Measurements from ENCODE around the gene EYS.
"Not testable (repeated sequence)": the region's sequence is repeated elsewhere in the genome, so short reads cannot be mapped to it uniquely, and the experiment has no call there.

The EYS gene

DNA sequence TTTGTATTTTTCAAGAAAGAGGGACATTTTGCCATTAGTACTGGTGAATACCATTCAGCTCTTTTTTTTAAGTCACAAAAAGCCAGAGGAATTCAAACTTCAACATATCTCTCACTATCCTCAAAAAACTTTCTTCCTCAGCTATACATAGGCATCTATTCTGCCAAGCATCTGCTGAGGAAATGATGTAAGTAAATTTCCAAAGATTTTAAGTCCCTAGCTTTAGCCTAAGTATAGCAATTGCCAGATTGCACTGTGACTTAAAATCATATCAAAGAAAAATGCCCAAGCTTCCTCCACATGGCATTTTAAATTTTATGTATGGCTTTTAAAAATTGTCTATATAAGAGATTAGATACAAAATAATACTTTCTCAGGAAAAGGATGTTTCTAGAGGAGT, 237.4 kb downstream of the EYS start:
- DNase-seq (ENCODE audit: extremely low read depth in 1 of 2, low read depth in 1 of 2), result no peak

DNA sequence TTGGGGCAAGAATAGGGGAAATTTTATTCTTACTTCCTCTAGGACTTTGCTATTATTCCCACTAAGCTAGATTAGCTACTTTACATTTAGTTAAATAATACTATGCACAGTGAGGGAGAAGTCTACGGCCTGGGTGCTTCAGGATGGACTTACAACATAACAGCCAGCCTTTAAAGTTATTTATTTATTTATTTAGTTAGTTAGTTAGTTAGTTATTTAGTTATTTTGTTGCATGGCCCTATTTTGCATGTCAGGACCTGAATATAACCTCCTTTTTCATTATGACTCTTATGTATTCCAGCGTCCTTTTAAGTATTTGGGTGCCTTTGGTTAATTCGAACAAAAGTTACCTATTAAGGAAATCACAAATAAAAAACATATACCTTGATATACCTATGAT, 238.7 kb downstream of the EYS start:
- DNase-seq (ENCODE audit: extremely low read depth in 1 of 2, low read depth in 1 of 2), result no peak

DNA sequence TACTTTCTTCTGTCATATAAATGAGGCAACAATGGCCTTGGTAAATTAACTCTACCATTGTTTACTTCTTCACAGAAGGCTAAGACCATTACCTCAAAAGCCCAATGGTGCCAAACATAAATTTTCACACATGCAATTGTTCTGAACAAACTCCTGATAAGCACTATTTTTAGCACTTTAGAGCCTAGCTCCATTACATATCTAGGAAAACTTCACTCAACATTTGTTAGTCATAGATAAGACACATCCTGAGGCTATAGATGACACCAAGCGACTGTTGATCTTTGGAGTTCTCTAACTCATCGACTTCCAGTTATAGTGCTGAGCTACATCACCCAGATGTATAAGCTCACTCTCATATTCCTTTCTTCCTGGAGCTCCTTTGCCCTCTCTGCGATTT, 245.9 kb downstream of the EYS start:
- DNase-seq (ENCODE audit: extremely low read depth in 1 of 2, low read depth in 1 of 2), result no peak

DNA sequence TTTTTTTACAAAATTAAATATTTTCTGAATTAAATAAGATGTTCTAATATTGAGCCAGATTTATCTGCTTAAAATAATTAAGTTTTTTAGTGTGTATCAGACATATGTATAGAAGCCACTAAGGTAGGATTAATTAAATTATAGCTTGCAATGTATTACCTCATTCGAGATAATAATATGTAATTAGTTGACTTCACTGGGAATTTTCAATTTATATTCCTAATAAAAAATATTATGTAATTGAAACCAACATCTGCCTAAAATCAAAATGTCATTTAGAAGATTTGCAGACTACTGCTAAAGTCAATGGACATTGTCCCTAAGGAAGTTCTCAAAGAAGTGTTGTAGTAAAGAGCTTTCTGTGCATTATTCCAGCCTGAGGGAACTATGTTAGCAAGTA, 254.7 kb downstream of the EYS start:
- DNase-seq (ENCODE audit: extremely low read depth in 1 of 2, low read depth in 1 of 2), result no peak

DNA sequence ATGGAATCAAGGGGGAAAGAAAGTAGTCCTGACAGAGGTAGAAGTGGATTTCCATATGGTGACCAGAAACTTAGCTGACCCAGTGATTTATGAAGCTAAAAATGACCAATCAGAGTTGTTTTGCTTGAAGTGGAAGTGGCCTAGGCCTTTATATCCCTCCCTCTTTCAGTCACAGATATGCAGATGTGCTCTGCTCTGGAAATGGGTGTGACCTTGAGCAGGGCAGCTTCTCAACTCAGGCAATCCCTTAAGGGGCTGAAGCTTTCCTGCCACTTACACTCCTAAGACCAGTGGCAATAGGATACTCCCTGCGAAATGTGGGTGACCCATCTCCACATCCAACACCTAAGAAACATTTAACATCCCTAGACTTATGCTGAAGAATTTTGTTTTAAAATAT, 256.6 kb downstream of the EYS start:
- DNase-seq (ENCODE audit: extremely low read depth in 1 of 2, low read depth in 1 of 2), result no peak

DNA sequence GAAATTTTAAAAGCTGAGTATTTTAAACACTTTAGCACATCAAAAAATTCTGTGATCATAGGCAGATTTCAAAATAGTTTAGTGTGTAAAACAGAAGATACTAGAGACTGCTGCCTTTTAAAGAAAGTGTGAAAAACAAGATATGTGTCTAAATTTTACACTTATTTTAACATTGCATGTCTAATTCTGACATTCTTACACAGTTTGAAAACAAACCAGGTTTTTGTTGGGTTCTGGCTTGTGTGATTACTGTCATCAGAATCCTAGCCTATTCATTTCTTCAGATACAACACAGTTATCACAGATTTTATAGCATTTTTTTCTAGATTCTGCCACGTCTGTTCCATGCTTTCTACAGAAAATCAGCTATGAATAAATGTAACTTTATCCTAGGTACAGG, 257.1 kb downstream of the EYS start:
- no peak for DNase-seq (ENCODE audit: extremely low read depth in 1 of 2, low read depth in 1 of 2)

DNA sequence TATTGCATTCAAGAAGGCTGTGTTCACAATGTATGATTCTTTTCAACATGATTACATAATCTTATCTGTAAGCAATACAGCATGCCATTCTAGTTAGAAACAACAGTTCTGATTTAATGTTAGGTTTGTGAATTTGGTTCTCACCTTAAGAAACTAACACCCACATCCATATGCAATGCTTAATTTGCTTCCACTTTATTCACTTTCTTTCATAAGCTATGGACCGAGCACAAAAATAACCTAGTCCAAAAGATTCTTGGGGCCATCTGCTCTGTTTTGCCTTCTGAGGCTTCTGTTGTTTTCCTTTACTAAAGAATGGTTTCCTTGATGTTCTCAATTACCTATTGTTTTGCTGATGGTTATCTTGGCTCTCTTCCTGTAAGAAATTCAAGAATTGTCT, 258.2 kb downstream of the EYS start:
- no peak for DNase-seq (ENCODE audit: extremely low read depth in 1 of 2, low read depth in 1 of 2)

DNA sequence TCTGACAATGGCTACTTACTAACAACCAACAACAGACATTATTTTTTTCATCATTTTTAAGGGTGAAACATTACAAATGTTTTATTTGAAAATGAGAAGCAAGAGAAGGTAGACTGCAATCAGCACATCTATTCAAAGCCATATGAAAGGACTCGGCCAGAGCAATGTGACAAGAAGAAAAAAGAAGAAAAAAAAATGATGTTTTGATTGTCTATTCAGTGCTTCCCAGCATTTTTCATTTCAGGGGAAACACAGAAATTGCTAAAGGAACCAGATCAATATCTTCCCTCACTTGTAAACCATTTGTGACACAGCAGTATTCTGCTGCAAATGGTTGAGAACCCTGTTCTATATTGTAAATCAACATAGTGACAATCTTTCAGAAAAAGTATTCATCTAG, 270.7 kb downstream of the EYS start:
- no peak for DNase-seq (ENCODE audit: extremely low read depth in 1 of 2, low read depth in 1 of 2)

DNA sequence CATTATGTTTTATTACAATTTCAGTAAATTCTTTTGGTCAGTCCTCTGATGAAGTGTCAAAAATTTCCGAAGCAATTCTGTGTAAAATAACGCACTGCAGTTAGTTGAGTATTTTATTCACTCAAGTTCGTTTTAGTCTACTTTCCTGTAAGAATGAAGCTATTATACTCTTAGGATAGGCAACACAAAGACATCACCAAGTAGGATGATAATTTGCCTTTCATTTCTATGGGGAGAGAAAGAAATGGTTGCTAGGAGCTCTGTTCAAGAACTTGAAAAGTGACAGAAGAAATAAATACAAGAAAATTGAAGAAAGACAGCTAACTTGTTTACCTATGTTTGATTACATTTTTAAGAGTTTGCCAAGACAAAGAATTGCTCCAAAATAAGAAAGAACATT, 290.4 kb downstream of the EYS start:
- no peak for DNase-seq (ENCODE audit: extremely low read depth in 1 of 2, low read depth in 1 of 2)

DNA sequence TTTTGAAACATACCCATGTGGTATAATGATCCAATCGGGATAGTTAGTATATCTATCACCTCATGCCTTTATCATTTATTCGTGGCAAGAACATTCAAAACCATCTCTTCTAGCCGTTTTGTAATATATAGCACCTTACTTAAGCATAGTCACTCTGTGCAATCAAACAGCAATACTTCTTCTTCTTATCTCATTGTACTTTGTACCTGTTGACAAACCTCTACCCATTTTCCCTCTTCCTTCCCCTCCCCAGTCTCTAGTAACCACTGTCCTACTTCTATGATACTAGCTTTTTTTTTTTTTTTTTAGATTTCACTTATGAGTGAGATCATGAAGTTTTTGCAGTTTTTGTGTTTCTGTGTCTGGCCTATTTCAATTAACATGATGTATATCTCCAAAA, 296.7 kb downstream of the EYS start:
- no peak for DNase-seq (ENCODE audit: extremely low read depth in 1 of 2, low read depth in 1 of 2)

DNA sequence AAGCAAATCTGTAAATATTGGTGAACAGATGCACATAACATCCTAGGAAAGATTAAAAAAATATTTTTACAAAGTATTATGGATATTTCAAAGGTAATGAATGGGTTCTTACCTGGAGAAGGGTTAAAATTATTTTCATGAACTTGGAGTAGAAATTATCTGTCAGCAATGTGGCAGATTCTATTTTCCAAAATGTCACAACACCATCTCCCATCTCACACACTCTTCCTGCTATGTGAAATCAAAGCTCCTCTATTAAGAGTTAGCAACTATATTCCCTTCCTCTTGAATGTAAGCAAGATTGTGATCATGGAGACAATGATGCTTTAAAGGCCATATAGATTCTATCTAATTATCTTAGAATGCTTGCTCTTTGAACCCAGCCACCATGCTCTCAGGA, 304.5 kb downstream of the EYS start:
- DNase-seq (ENCODE audit: extremely low read depth in 1 of 2, low read depth in 1 of 2), result no peak

DNA sequence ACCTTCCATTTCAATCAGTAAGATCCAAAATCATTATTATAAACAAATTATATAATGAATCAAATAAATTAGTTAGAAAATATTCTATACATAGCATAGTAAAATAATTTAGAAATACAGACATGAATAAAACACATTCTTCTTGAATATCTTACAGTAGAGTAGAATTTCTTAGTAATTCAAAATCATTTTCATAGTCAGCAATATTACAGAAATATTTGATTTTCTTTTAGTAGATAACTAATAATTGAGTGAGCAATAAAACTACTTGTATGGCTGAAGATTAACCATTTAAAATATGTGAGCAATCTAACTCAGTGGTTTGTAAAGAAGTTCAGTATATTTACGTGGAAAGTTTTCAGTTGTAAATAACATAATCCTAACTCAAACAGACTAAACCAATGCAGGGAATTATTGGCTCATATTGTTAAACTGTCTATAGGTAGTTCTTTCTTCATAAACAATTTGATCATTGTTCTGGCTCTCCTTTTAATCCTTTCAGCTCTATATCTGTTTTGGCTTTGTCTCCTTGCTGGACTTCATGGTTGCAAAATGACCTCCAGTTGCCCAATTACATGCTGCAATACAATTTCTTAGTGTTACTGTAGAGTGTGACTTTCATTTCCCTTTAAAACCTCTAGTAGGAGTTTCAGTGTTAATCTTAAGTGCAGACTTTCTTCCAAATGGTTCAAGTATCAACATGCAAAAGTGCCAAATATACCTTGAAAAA, 307.5 kb downstream of the EYS start:
- no peak for DNase-seq (ENCODE audit: extremely low read depth in 1 of 2, low read depth in 1 of 2)

DNA sequence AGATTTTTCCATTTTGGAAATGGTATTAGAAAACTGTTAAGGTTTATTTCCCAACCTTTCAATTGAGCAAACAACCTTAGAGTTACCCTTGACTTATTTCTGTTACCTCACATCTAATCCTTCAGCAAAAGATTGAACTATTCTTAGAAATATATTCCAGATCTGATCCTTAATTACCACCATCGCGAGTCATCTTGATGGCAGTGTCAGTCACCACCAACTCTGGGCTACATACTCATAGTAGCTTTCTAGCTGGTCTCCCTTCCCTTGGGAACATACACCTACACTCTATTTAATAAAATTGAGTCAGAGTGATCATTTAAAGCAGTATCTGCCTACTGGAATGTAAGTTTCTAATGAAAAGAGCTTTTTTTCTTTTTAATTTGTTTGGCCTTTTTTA, 308.2 kb downstream of the EYS start:
- DNase-seq (ENCODE audit: extremely low read depth in 1 of 2, low read depth in 1 of 2), result no peak

DNA sequence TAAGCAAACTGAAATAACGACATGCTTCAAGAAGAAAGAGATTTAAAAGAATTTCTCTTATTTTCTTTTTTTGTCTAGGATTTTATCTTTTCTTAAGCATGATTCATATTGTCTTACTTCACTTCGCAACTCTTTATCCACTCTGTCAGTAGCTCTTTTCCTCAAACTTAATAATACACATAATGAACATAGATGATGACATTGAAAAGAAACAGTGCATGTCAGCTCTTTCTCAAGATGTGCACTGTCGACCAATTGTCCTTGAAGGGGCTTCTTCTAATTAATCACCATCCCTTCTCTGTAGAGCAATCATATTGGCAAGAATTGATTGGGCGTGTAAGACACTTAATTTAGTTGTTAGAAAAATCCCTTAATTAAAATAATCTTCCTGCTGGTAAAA, 356.5 kb downstream of the EYS start:
- no peak for DNase-seq (ENCODE audit: extremely low read depth in 1 of 2, low read depth in 1 of 2)

DNA sequence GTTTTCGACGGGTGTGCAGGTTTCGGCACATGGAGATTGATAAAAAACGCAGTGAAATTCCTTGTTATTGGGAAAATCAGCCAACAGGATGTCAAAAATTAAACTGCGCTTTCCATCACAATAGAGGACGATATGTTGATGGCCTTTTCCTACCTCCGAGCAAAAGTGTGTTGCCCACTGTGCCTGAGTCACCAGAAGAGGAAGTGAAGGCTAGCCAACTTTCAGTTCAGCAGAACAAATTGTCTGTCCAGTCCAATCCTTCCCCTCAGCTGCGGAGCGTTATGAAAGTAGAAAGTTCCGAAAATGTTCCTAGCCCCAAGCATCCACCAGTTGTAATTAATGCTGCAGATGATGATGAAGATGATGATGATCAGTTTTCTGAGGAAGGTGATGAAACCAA, 404.4 kb downstream of the EYS start:
- DNase-seq (ENCODE audit: extremely low read depth in 1 of 2, low read depth in 1 of 2), result not testable (repeated sequence)

DNA sequence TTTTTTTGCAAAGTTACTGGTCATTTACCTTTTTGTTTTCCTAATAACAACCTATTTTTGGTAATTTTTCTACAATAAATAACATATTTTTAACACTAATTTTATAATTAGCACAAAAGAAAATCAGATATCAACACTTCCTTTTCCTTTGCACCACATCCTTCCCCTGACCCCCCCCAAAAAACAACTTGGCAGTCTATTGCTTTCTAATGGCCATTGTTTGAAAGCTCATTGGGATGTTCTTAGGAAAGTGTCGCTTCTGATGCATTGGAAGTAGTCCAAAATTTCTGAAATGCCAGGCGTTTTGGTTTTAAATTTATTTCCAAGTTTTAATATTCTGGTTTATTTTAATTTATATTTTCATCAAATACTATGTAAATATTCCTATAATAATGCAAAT, 407.8 kb downstream of the EYS start:
- no peak for DNase-seq (ENCODE audit: extremely low read depth in 1 of 2, low read depth in 1 of 2)

DNA sequence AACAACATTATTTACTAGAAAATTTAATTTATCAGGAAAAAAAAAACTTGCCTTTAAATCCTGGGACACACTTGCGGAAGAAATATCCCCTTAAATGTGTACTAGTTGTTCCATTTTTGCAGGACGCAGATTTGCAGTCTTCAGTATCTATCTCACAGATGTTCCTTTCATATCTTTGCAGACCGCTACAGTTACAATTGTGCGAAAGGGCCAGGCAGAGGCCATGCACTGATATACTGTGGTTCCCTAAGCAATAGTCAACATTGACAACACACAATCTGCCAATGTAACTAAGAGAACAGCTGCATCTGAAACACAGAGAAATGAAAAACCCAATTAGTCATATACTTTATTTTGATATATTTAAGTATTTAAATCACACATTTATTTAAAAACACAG, 411.2 kb downstream of the EYS start:
- no peak for DNase-seq (ENCODE audit: extremely low read depth in 1 of 2, low read depth in 1 of 2)

DNA sequence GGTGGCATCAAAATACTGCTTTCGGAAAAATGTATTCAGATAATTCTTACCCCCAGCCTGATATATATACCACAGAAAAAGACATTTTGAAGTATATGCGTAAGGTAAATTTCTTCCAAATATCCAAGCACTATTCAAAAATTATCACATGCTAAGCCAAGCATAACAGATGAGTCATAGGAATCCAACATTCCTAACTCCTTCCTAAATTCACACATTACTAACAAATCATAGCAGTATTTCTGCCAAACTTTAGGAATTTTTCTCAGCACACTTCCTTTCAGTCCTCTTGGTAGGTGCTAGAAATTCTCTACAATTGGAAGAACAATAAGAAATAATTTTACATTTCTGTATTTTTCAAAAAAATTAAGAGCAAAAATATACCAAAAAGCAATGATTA, 417.5 kb downstream of the EYS start:
- DNase-seq (ENCODE audit: extremely low read depth in 1 of 2, low read depth in 1 of 2), result no peak

DNA sequence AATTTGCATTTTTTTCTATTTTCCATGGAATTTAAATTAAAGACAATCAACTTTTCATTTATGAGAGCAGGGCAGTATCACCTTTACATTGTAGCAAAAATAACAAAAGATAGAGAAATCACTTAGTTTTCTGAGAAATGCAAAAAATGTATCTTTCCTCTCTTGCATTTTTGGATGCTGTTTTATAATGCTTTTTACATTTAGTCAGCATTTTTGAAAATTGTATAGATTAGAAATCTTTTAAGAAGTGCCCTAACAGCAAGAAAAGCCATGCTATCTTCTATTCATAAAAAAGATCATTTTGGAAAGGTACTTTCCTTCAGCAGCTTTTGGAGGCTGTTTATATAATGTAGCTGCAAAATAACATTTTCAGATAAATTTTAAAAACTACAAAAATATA, 421.8 kb downstream of the EYS start:
- DNase-seq (ENCODE audit: extremely low read depth in 1 of 2, low read depth in 1 of 2), result no peak

DNA sequence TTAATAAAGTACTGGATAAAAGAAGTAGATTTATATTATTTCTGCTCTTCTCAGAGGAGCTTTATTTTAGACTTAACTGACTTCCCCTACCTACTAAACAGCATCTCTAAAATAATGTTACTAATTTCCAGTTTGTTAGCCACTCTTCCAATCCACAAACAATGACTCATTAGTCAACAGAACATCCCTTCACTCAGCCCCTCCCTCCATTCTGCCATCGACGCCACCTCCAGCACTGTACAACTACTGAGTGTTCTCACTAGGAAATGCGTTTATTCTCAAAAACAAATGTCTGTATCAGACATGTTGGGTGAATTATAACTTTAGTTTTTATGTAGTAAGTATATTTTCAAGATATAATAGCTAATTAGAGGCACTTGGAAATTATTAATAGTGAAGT, 427.0 kb downstream of the EYS start:
- DNase-seq (ENCODE audit: extremely low read depth in 1 of 2, low read depth in 1 of 2), result no peak

DNA sequence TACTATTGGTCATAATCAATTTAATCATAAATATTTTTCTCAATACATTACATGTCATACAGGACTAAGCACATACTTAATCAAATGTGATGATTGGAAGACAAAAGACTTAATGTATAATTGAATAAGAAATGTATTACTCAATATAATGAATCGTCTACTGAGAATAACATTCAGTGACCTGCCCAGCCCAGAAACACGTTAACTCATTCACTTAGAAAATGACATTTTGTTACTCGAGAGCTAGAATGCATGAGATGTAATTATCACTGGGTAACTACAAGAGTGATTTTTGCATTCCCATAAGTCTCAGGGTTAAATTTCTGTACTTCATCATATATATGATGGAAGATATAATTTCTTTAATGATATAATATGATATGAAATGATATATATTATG, 444.8 kb downstream of the EYS start:
- no peak for DNase-seq (ENCODE audit: extremely low read depth in 1 of 2, low read depth in 1 of 2)

DNA sequence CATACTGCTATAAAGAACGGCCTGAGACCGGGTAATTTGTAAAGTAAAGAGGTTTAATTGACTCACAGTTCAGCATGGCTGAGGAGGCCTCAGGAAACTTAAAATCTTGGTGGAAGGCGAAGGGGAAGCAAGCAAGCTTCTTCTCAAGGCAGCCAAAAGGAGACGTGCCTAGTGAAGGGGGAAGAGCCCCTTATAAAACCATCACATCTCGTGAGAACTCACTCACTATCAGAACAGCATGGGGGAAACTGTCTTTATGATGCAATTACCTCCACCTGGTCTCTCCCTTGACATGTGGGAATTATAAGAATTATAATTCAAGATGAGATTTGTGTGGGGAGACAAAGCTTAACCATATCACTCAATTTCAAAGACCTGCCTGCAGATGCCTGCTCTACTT, 447.0 kb downstream of the EYS start:
- no peak for DNase-seq (ENCODE audit: extremely low read depth in 1 of 2, low read depth in 1 of 2)

DNA sequence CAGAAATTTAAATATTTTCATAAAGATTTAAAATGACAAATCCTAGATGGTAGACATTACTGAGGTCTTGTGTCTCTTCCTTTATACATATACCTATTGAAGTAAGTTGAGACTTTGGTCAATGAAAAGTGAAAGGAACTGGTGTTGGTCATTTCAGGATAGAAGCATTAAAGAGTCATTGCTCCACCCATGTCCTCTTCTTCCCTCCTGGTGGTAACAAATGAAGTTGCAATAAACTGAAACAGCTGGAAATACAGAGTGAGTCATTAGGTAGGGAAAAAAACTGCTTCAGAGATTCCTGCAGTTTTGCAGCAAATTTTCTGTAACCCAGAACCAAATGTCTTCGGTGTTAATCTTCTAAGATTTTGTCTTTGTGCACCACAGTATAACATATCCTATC, 448.0 kb downstream of the EYS start:
- no peak for DNase-seq (ENCODE audit: extremely low read depth in 1 of 2, low read depth in 1 of 2)

DNA sequence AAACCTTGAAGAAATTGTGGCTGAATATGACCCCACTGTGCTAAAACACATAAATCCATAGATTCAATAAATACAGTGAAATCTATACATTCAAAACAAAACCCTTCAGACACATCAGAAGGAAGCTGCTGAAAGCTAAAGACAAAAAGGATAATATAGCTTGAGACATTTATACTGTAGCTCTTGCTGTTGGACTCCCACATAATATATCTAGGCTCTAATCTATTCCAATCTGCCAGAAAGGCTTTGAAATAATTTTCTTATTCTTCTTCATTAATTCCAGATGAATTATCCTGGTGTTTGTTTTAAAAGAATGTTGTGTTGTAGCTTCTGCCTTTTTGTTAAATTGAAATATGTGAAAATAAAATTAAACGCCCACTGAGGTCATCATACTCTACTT, 454.0 kb downstream of the EYS start:
- no peak for DNase-seq (ENCODE audit: extremely low read depth in 1 of 2, low read depth in 1 of 2)

All from activated CD8-positive, alpha-beta memory T cell treated with anti-CD3 and anti-CD28 coated beads for 1 hour (primary cell).